ENCODE measurements around the gene PHGDH.

- TF ChIP-seq EZH2 (IDR thresholded peaks at IDR 0.05; ENCODE audit: low read length) (no peak), CTCF (optimal IDR thresholded peaks at IDR 0.05 in 1 of 3, IDR thresholded peaks at IDR 0.05 in 1 of 3, conservative IDR thresholded peaks at IDR 0.05 in 1 of 3; ENCODE audit: extremely low read depth in 1 of 3, insufficient read depth in 2 of 3, low read length in 3 of 3) (no peak)
These were observed 44.6 kb upstream of the PHGDH start for GRCh38 chr1:119667173-119667572.

Data from keratinocyte (primary cell).